HG03558 (cell line): ENCODE measurements around the gene SCIMP.
"Not testable (repeated sequence)": the region's sequence is repeated elsewhere in the genome, so short reads cannot be mapped to it uniquely, and the experiment has no call there.

Experiments
- ATAC-seq: cut with Tn5 transposase; IDR thresholded peaks from one replicate; pipeline ENCODE4 v1.9.1; 2021; ENCODE audit warnings: moderate number of reproducible peaks; ENCODE audit not compliant: unreplicated experiment; ENCODE audit errors: extremely low read depth

SCIMP gene

GRCh38 chr17:5239769-5240168 is 5.1 kb upstream of the SCIMP start:
- not testable (repeated sequence) for ATAC-seq

GRCh38 chr17:5238333-5238732 is 3.7 kb upstream of the SCIMP start:
- ATAC-seq = no peak

GRCh38 chr17:5237541-5238016 is 2.9 kb upstream of the SCIMP start:
- ATAC-seq = no peak

GRCh38 chr17:5236938-5237540 is 2.4 kb upstream of the SCIMP start:
- ATAC-seq = no peak

GRCh38 chr17:5233492-5233891 is 1.2 kb downstream of the SCIMP start:
- not testable (repeated sequence) for ATAC-seq

- no peak for ATAC-seq
These were observed 7.5 kb downstream of the SCIMP start for GRCh38 chr17:5226940-5227878.

GRCh38 chr17:5225668-5226457 is 8.8 kb downstream of the SCIMP start:
- no peak for ATAC-seq

GRCh38 chr17:5221912-5222311 is 12.7 kb downstream of the SCIMP start:
- ATAC-seq = not testable (repeated sequence)

GRCh38 chr17:5220074-5220473 is 14.6 kb downstream of the SCIMP start:
- no peak for ATAC-seq

GRCh38 chr17:5219536-5219935 is 15.1 kb downstream of the SCIMP start:
- ATAC-seq = no peak

- not testable (repeated sequence) for ATAC-seq
These were observed 17.1 kb downstream of the SCIMP start for GRCh38 chr17:5217562-5217961.

- no peak for ATAC-seq
These were observed 23.2 kb downstream of the SCIMP start for GRCh38 chr17:5211458-5211857.

GRCh38 chr17:5210614-5211252 is 23.9 kb downstream of the SCIMP start:
- no peak for ATAC-seq

- ATAC-seq = no peak
These were observed 24.6 kb downstream of the SCIMP start for GRCh38 chr17:5210091-5210490.

GRCh38 chr17:5209396-5209795 is 25.3 kb downstream of the SCIMP start:
- no peak for ATAC-seq

GRCh38 chr17:5203908-5204294 is 30.8 kb downstream of the SCIMP start:
- ATAC-seq = no peak

GRCh38 chr17:5203178-5203907 is 31.3 kb downstream of the SCIMP start:
- ATAC-seq = no peak

- no peak for ATAC-seq
These were observed 33.6 kb downstream of the SCIMP start for GRCh38 chr17:5201011-5201410.

GRCh38 chr17:5200360-5200759 is 34.3 kb downstream of the SCIMP start:
- no peak for ATAC-seq

- ATAC-seq = no peak
These were observed 36.2 kb downstream of the SCIMP start for GRCh38 chr17:5198472-5198871.
